DND-41 (cell line): ENCODE measurements around the gene KCND3.

Source experiments
- ATAC-seq: fragments of 200-7000 bp; cut with Tn5 transposase; 3 replicates; pipeline ENCODE4 v1.9.1; 2021; ENCODE audit warnings: low read depth; ENCODE audit not compliant: insufficient read depth
- DNase-seq: peaks from one replicate; pipeline ENCODE4 v3.0.0-alpha.2; 2020
- H2AFZ ChIP-seq: 2 replicates; pipeline ENCODE4 v1.6.0; 2012; ENCODE audit warnings: low read depth, low read length
- H3K27ac ChIP-seq: 2 replicates; pipeline ENCODE4 v1.5.1; 2012; ENCODE audit warnings: low read length, inconsistent platforms
- H3K27me3 ChIP-seq: fragments of 200-600 bp; sonication (generic); 2 replicates; pipeline ENCODE4 v1.6.0; 2012; ENCODE audit warnings: low read length, mild to moderate bottlenecking, inconsistent platforms; ENCODE audit not compliant: insufficient read depth, poor library complexity
- H3K36me3 ChIP-seq: 2 replicates; pipeline ENCODE4 v1.5.1; 2012; ENCODE audit warnings: low read length, inconsistent platforms; ENCODE audit not compliant: insufficient read depth
- H3K4me1 ChIP-seq: 2 replicates; pipeline ENCODE4 v1.5.1; 2012; ENCODE audit warnings: mild to moderate bottlenecking, low read length; ENCODE audit not compliant: insufficient read depth
- H3K4me2 ChIP-seq: 2 replicates; pipeline ENCODE4 v1.6.0; 2012; ENCODE audit warnings: mild to moderate bottlenecking, moderate library complexity, low read length, inconsistent platforms; ENCODE audit not compliant: insufficient read depth
- H3K4me3 ChIP-seq, 2 experiments: fragments of 200-600 bp in 1 of 2; shearing (Covaris generic) in 1 of 2; 2 replicates each; pipeline ENCODE4 v1.5.1; 2012 to 2016; ENCODE audit warnings: inconsistent platforms in 2 of 2, low read length in 2 of 2, mild to moderate bottlenecking in 2 of 2, low read depth in 1 of 2, moderate library complexity in 1 of 2
- H3K79me2 ChIP-seq: 2 replicates; pipeline ENCODE4 v1.6.0; 2012; ENCODE audit warnings: low read length, inconsistent platforms; ENCODE audit not compliant: insufficient read depth
- H3K9ac ChIP-seq: 2 replicates; pipeline ENCODE4 v1.6.0; 2012; ENCODE audit warnings: low read depth, mild to moderate bottlenecking, inconsistent platforms, low read length, moderate library complexity
- H3K9me3 ChIP-seq: 2 replicates; pipeline ENCODE4 v1.5.1; 2012; ENCODE audit warnings: low read length, moderate library complexity, mild to moderate bottlenecking, inconsistent platforms; ENCODE audit not compliant: insufficient read depth, severe bottlenecking
- H4K20me1 ChIP-seq: 2 replicates; pipeline ENCODE4 v1.6.0; 2012; ENCODE audit warnings: low read length; ENCODE audit not compliant: insufficient read depth
- CTCF ChIP-seq: IDR thresholded peaks from 2 replicates; pipeline ENCODE4 v1.5.1; 2012; ENCODE audit warnings: borderline replicate concordance, low read length, moderate library complexity, mild to moderate bottlenecking; ENCODE audit not compliant: poor library complexity, severe bottlenecking; ENCODE audit errors: extremely low read depth
- EZH2 ChIP-seq: IDR thresholded peaks from 3 replicates; pipeline ENCODE4 v1.6.1; 2012; ENCODE audit warnings: borderline replicate concordance, low read depth, mild to moderate bottlenecking, moderate library complexity, low read length, inconsistent platforms; ENCODE audit not compliant: severe bottlenecking

The KCND3 gene

GRCh38 chr1:112007169-112007568 lies 17.7 kb upstream of the KCND3 start:
- Histone ChIP-seq H3K4me3 (no peak overlapping the region), H2AFZ (no peak overlapping the region), H3K36me3 (no peaks in the 10 kb centered on the region), H3K9ac (no peak overlapping the region), H3K27me3 (peaks cover 18% of the 10 kb centered on the region), H3K79me2 (no peaks in the 10 kb centered on the region), H4K20me1 (no peaks in the 10 kb centered on the region), H3K9me3 (no peaks in the 10 kb centered on the region), H3K4me1 (no peaks in the 10 kb centered on the region), H3K4me2 (no peak overlapping the region), H3K27ac (no peak overlapping the region)
- TF ChIP-seq CTCF (no peak), EZH2 (no peak)
- ATAC-seq (no peak), DNase-seq (no peak)

GRCh38 chr1:112006416-112007025 lies 17.1 kb upstream of the KCND3 start:
- TF ChIP-seq EZH2 (no peak), CTCF (no peak)
- H3K9ac ChIP-seq = no peak overlapping the region
- no peaks in the 10 kb centered on the region for H3K9me3 ChIP-seq
- ATAC-seq = no peak
- no peaks in the 10 kb centered on the region for H4K20me1 ChIP-seq
- no peak overlapping the region for H2AFZ ChIP-seq
- H3K79me2 ChIP-seq = no peaks in the 10 kb centered on the region
- H3K4me1 ChIP-seq = no peaks in the 10 kb centered on the region
- H3K4me3 ChIP-seq = no peak overlapping the region
- H3K36me3 ChIP-seq = no peaks in the 10 kb centered on the region
- no peak overlapping the region for H3K4me2 ChIP-seq
- peaks cover 16% of the 10 kb centered on the region for H3K27me3 ChIP-seq
- H3K27ac ChIP-seq = no peak overlapping the region
- no peak for DNase-seq

GRCh38 chr1:112004076-112004475 lies 14.6 kb upstream of the KCND3 start:
- DNase-seq (no peak), ATAC-seq (no peak)
- no peak for TF ChIP-seq EZH2
- TF ChIP-seq CTCF = no peak
- no peak overlapping the region for H3K27ac ChIP-seq
- no peaks in the 10 kb centered on the region for H3K36me3 ChIP-seq
- no peak overlapping the region for H2AFZ ChIP-seq
- no peaks in the 10 kb centered on the region for H3K4me1 ChIP-seq
- H3K9me3 ChIP-seq = no peaks in the 10 kb centered on the region
- peaks cover 16% of the 10 kb centered on the region for H3K27me3 ChIP-seq
- no peak overlapping the region for H3K4me2 ChIP-seq
- no peak overlapping the region for H3K4me3 ChIP-seq
- H3K9ac ChIP-seq = no peak overlapping the region
- no peaks in the 10 kb centered on the region for H3K79me2 ChIP-seq
- no peaks in the 10 kb centered on the region for H4K20me1 ChIP-seq

GRCh38 chr1:112002514-112002913 lies 13.0 kb upstream of the KCND3 start:
- no peak overlapping the region for H2AFZ ChIP-seq
- H3K4me2 ChIP-seq = no peak overlapping the region
- no peak for ATAC-seq
- no peaks in the 10 kb centered on the region for H3K79me2 ChIP-seq
- H3K36me3 ChIP-seq = no peaks in the 10 kb centered on the region
- TF ChIP-seq CTCF = no peak
- no peak for TF ChIP-seq EZH2
- H3K27me3 ChIP-seq = peaks cover 13% of the 10 kb centered on the region
- no peaks in the 10 kb centered on the region for H4K20me1 ChIP-seq
- no peaks in the 10 kb centered on the region for H3K4me1 ChIP-seq
- H3K27ac ChIP-seq = no peak overlapping the region
- no peak overlapping the region for H3K4me3 ChIP-seq
- H3K9me3 ChIP-seq = no peaks in the 10 kb centered on the region
- no peak for DNase-seq
- no peak overlapping the region for H3K9ac ChIP-seq
